Stimulated activated CD4-positive, alpha-beta T cell treated with anti-CD3 and anti-CD28 coated beads, Interleukin-4, amount 100 ng/mL, for 1 hour (primary cell): Measurements from ENCODE around the gene FNTB.

Experiments used
- DNase-seq: peaks from one replicate; pipeline ENCODE4 v3.0.0-alpha.2; 2020

FNTB gene, protein sequence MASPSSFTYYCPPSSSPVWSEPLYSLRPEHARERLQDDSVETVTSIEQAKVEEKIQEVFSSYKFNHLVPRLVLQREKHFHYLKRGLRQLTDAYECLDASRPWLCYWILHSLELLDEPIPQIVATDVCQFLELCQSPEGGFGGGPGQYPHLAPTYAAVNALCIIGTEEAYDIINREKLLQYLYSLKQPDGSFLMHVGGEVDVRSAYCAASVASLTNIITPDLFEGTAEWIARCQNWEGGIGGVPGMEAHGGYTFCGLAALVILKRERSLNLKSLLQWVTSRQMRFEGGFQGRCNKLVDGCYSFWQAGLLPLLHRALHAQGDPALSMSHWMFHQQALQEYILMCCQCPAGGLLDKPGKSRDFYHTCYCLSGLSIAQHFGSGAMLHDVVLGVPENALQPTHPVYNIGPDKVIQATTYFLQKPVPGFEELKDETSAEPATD

DNA sequence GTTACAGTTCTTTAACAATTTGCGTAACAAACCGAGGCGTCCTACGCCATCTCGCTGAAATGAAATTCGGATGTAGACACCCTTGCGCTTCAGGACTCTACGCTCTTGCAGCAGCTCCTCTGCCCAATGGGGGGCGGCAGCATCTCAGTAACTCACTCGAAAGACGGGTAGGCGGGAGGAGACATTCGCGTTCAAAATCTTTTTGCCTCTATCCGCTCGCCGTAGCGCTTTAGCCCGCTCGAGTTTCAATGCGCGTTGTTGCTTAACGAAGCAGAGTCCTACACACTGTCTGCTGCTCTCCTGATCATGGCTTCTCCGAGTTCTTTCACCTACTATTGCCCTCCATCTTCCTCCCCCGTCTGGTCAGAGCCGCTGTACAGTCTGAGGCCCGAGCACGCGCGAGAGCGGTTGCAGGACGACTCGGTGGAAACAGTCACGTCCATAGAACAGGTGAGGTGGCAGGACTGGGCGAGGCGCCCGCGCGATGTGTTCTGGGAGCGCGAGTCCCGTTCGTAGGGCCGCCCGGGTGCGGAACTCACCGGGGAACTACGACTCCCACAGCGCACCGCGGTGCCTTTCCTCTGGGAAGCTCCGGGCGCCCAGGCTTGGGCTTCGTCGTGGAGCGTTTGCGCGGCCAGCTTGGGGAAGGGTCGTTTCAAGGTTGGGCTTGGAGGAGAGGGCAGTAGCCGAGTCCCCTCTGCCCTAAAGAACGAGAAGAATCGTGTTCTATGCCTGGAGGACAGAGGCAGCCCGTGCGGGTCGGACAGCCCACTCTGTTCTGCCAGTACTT is at the start of gene FNTB:
TSS of gene FNTB (plus strand) at position 248 of the 790 bp plus-strand sequence. CDS start at position 307, 59 bp downstream.
- DNase-seq, result peak; percentile 90

- DNase-seq, result no peak
Observed at GRCh38 chr14:64937171-64937820, 49.4 kb upstream of the FNTB start.

DNA sequence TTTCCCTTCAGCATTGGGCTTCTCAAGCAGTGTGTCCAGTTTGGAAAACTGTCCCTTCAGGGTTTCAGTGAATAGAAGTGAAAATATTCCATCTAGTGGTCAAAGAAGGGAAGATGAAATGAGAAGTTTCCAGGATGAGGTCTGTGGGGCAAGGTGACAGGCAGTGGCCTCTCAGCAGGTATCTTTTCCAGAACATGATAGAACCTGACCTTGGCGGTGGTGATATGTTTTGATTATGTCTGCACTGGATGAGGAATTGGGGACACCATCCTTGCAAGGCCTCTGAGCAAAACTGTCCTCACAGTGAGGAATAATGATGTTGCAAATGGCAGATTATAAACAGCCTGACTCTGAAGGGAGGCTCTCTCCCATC is 48.9 kb upstream of the FNTB start:
- no peak for DNase-seq

DNA sequence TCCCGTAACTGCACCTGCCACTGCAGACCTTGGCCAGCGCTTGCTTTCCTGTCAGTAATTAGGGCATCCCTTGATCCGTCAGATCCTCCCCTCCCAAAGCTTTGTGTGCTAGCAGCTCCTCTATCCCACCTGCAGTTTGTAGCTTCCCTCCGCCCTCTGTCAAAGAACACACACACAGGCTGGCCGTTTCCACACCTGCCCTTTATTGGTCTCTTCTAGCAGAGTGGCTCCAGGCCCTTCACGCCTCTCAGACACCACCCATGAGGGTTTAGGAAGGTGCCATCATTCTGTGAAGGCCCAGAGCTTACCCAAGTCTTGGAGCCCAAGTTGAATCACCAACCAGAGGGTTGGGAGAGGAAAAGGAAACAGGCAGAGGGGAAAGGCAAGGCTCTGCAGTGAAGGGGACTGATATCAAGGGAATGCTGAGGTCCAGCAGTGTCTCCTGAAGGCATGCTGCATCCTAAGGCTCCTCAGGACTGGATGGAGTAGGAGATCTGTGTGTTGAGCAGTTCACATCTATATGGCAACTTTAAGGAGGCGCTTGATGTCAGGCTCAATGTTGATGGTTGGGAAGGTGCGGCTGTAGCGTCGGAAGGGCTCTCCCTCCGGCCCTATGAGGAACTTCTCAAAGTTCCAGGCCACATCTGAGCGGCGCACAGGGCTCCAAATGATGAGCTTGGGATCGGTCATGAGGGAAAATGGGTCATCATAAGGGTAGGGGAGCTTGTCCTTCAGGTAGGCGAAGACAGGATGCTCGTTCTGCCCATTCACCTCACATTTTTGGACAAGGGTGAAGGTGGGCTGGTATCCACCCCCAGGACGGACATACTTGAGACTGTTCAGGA is 47.5 kb upstream of the FNTB start:
- no peak for DNase-seq

GRCh38 chr14:64939817-64940190 is 46.9 kb upstream of the FNTB start:
- no peak for DNase-seq

- DNase-seq, result no peak
Observed at GRCh38 chr14:64940336-64940910, 46.3 kb upstream of the FNTB start.

- DNase-seq, result no peak
Observed at GRCh38 chr14:64942531-64943111, 44.1 kb upstream of the FNTB start, which contains the start of gene GPX2. GPX2 (minus strand) TSS chr14:64942745; CDS start chr14:64942726, 19 bp downstream.

- DNase-seq, result no peak
Observed at GRCh38 chr14:64943556-64943955, 43.1 kb upstream of the FNTB start.

DNA sequence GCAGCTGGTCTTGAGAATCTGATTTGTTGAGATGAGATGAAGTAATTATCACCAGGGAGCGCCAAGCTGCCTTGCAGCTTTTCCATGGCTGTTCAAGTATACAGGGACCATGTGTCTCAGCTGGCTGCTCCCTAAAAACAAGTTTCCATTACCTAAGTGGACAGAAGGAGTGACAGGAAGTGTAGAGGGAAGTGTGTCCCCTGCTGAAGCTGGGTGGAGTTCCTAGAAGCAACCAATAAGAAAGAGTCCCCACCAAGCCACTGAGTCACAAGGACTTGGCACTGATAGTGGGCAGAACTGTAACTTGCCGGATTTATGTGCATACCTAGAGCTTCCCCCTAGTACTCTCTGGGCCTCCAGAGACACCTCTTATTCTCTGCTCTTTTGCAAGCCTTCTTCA is 42.7 kb upstream of the FNTB start:
- DNase-seq, result no peak

GRCh38 chr14:64944861-64945260 is 41.8 kb upstream of the FNTB start:
- DNase-seq, result no peak

DNA sequence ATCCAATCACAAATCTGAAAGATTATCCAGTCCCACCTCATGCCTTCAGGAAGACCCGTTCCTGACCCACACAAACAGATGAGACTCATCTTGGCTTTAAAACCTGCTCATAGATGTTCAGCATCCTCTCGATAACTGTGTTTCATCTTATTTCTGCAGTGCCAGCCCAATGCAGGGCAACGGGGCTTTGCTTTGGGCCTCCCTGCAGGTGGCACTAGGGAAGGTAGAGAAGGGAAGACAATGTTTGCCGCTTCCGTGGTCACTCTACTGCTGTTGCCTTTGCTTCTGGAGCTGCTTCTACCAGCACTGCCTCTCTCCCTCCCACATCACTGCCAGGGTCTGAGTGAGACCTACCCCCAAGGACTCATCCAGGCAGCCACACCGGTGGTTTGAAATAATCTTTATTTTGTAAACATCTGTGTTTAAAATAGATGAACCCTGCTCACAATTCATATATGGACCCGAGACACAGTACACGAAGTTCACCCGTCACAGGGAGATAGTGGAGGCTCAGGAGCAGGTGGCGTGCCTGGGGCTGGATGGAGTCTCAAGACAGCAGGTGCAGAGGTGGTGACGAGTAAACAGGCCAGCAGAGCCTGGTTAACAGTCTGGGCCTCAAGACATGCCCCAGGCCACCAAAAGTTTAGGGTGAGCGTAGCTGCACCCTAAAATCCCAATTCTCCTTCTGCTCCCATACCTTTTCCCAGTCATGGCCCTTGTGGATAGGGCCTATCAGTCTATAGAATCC is 41.1 kb upstream of the FNTB start:
- DNase-seq, result no peak

DNA sequence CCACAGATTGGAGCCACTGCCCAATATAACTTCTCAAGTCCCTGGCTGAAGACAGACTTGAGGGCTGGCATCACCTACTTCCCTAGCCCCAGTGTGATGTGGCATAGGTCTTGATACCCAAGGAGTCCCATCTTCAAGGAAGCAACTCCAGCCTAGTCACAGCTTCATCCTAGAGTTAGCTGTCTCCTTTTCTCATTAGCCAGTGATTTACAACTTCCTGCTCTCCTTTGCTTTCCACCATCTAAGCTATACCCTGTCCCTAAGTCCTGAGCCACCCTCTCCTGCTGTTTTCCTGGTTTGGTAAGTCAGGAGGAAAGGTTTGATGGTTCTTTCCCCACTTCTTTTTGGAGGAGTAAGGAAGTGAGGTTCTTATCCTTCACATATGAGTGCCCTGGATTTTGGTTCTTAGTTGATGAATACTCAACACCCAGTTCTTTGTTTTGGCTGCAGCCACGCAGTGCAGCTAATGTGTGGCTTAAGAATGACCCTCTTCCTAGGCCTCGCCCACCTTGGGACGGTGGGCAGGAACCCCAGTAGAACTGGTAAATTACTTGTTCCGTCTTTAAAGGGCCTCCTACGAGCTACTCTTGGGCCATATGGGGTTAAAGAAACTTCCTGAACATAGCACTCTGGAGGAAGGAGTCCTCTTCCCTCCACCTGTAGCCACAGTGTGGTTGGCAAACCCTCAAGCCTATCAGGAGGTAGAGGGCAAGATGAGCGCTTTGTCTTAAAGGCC is 40.2 kb upstream of the FNTB start:
- DNase-seq, result no peak

GRCh38 chr14:64947710-64948611 is 38.7 kb upstream of the FNTB start:
- DNase-seq, result no peak

- DNase-seq, result no peak
Observed at GRCh38 chr14:64948612-64949210, 38.0 kb upstream of the FNTB start.

GRCh38 chr14:64950889-64951288 is 35.8 kb upstream of the FNTB start:
- no peak for DNase-seq

DNA sequence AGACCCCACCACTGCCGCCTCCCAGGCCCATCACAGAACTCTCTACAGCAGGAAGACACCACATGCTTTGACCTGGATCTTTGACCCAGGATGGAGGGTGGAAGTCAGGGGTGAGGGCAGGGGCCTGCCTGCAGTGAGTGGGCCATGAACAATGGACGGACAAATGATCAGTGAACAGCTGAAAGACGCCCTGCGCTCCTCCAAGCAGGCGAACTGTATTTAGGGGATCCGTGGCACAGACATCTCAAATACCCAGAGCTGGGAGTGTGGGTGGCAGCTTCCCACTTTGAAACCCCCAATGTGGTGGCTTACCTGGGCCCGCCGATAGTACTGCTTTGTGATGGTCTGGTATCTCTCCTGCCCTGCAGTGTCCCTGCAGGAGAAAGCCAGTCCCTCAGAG is 35.4 kb upstream of the FNTB start:
- no peak for DNase-seq

DNA sequence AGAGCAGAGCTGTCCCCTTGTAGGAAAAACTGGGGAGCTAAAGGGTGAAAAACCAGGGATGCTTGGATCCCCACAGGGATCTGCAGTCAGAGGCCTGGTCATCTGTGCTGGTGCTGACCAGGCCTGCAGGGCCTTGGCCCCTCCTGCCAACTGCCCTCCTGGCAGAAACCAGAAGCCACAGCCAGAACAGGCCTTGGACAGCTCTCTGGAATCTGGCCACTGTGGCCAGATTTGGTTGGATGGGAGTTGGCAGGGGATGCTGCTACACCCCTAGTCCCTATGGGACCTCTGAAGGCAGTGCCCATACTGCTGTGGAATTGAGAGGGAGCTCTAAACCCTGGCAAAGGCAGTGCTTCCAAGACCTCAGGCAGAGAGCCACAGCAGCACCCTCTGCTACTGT is 35.0 kb upstream of the FNTB start:
- DNase-seq, result no peak

GRCh38 chr14:64952598-64953309 is 33.9 kb upstream of the FNTB start:
- no peak for DNase-seq
